IPS-11a (cell line): ENCODE measurements around the gene AQP12B.
"Not testable (repeated sequence)": the region's sequence is repeated elsewhere in the genome, so short reads cannot be mapped to it uniquely, and the experiment has no call there.

Experiments used
- H3K4me3 ChIP-seq: one replicate; pipeline ENCODE4 v1.5.1; 2013; ENCODE audit warnings: low read depth, low read length, control low read depth

Gene AQP12B

GRCh38 chr2:240682431-240683224, at the start of gene AQP12B:
Gene AQP12B (minus strand): TSS chr2:240682885. CDS start chr2:240682837, 48 bp downstream.
- not testable (repeated sequence) for H3K4me3 ChIP-seq

GRCh38 chr2:240732184-240732583, 49.5 kb upstream of the AQP12B start:
- no peak overlapping the region for H3K4me3 ChIP-seq

- no peak overlapping the region for H3K4me3 ChIP-seq
Measured at GRCh38 chr2:240731178-240731545, 48.5 kb upstream of the AQP12B start.

GRCh38 chr2:240730501-240731177, 48.0 kb upstream of the AQP12B start:
- no peak overlapping the region for H3K4me3 ChIP-seq

GRCh38 chr2:240728827-240729226, 46.1 kb upstream of the AQP12B start:
- H3K4me3 ChIP-seq: no peak overlapping the region

GRCh38 chr2:240728361-240728760, 45.7 kb upstream of the AQP12B start:
- H3K4me3 ChIP-seq: no peak overlapping the region

GRCh38 chr2:240727913-240728312, 45.2 kb upstream of the AQP12B start:
- no peak overlapping the region for H3K4me3 ChIP-seq

GRCh38 chr2:240727439-240727838, 44.8 kb upstream of the AQP12B start:
- no peak overlapping the region for H3K4me3 ChIP-seq

GRCh38 chr2:240726876-240727275, 44.2 kb upstream of the AQP12B start:
- H3K4me3 ChIP-seq: no peak overlapping the region

- H3K4me3 ChIP-seq: no peak overlapping the region
Measured at GRCh38 chr2:240725671-240726070, 43.0 kb upstream of the AQP12B start.

- H3K4me3 ChIP-seq: no peak overlapping the region
Measured at GRCh38 chr2:240725266-240725665, 42.6 kb upstream of the AQP12B start.

GRCh38 chr2:240724431-240724830, 41.7 kb upstream of the AQP12B start:
- H3K4me3 ChIP-seq: no peak overlapping the region

- H3K4me3 ChIP-seq: no peak overlapping the region
Measured at GRCh38 chr2:240723851-240724250, 41.2 kb upstream of the AQP12B start.

GRCh38 chr2:240722796-240723735, 40.4 kb upstream of the AQP12B start:
- H3K4me3 ChIP-seq: no peak overlapping the region

- H3K4me3 ChIP-seq: no peak overlapping the region
Measured at GRCh38 chr2:240722376-240722775, 39.7 kb upstream of the AQP12B start.

GRCh38 chr2:240721596-240722180, 39.0 kb upstream of the AQP12B start:
- no peak overlapping the region for H3K4me3 ChIP-seq

GRCh38 chr2:240720686-240721595, 38.3 kb upstream of the AQP12B start:
- no peak overlapping the region for H3K4me3 ChIP-seq

GRCh38 chr2:240719676-240720545, 37.2 kb upstream of the AQP12B start:
- no peak overlapping the region for H3K4me3 ChIP-seq

GRCh38 chr2:240718896-240719490, 36.3 kb upstream of the AQP12B start:
- H3K4me3 ChIP-seq: no peak overlapping the region
